BJ (cell line): ENCODE data around the gene HOXA3. TPM values are rescaled to one million over a fixed set of nuclear protein-coding genes. Genes with fewer than 3 reads are reported as not detected.

Source experiments
- CTCF ChIA-PET: fragments of 350-600 bp; formaldehyde crosslinking; extraction: SDS; loops from one replicate; lab custom pipeline; 2021; ENCODE audit warnings: antibody characterized with exemption, inconsistent platforms; lab: Yijun Ruan, JAX
- POLR2A ChIA-PET: fragments of 300-600 bp; sonication (Branson Sonifier 250); formaldehyde crosslinking; extraction: SDS; loops from one replicate; lab custom pipeline; 2021; ENCODE audit warnings: antibody characterized with exemption; lab: Charles Lee
- DNase-seq: peaks from one replicate; pipeline ENCODE4 v3.0.0-alpha.2; 2011; ENCODE audit warnings: low read depth
- H3K27me3 ChIP-seq: 2 replicates; pipeline ENCODE4 v1.6.0; 2011; ENCODE audit warnings: low read length; ENCODE audit not compliant: control insufficient read depth, insufficient read depth
- H3K36me3 ChIP-seq: 2 replicates; pipeline ENCODE4 v1.5.1; 2011; ENCODE audit warnings: low read length; ENCODE audit not compliant: control insufficient read depth, insufficient read depth
- H3K4me3 ChIP-seq: 2 replicates; pipeline ENCODE4 v1.5.1; 2011; ENCODE audit warnings: low read depth, mild to moderate bottlenecking, control low read depth, low read length
- CTCF ChIP-seq: IDR thresholded peaks from 2 replicates; pipeline ENCODE4 v1.5.1; 2011; ENCODE audit warnings: low read depth, mild to moderate bottlenecking, control low read depth, inconsistent platforms, low read length, moderate library complexity; ENCODE audit not compliant: insufficient read depth
- polyA plus RNA-seq: library from polyadenylated mRNA; depleted of rRNA; stranded (reverse); fragments of >200 nt; gene quantifications from 2 replicates; pipeline ENCODE4 v1.2.3, GENCODE V29; 2011

HOXA3 gene
- polyA plus RNA-seq, 1 experiment: 0.15 TPM

- H3K4me3 ChIP-seq: peak overlapping the region; percentile 72
- peaks cover 17% of the 10 kb centered on the region for H3K36me3 ChIP-seq
- H3K27me3 ChIP-seq: no peaks in the 10 kb centered on the region
- no peak for DNase-seq
- ChIA-PET POLR2A (no interaction called here), CTCF (interaction anchor here (1.2 to 4.0 kb wide), 2 partner anchors 13 to 15 kb away, joined by 5 to 74 read pairs; partner anchors contain the start of gene HOXA3)
- TF ChIP-seq CTCF: no peak
These were observed 11.6 kb upstream of the HOXA3 start for GRCh38 chr7:27164045-27164366.

- Histone ChIP-seq H3K27me3 (no peaks in the 10 kb centered on the region), H3K36me3 (peaks cover 16% of the 10 kb centered on the region), H3K4me3 (peak overlapping the region; percentile 72)
- TF ChIP-seq CTCF: no peak
- ChIA-PET POLR2A (no interaction called here), CTCF (interaction anchor here (0.8 to 4.0 kb wide), 9 partner anchors 9 to 794 kb away, joined by 3 to 74 read pairs (median 7); partner anchors contain the start of genes HOXA10 and HOXA3)
- no peak for DNase-seq
These were observed 11.1 kb upstream of the HOXA3 start for GRCh38 chr7:27163288-27164044.

GRCh38 chr7:27162561-27163287 lies 10.3 kb upstream of the HOXA3 start:
- peak overlapping the region; percentile 72 for H3K4me3 ChIP-seq
- H3K36me3 ChIP-seq: peaks cover 14% of the 10 kb centered on the region
- ChIA-PET CTCF (interaction anchor here (0.5 to 4.0 kb wide), 16 partner anchors 9 to 1311 kb away, joined by 3 to 74 read pairs (median 6); partner anchors contain the start of genes HOXA10, HOXA13 and HOXA3), POLR2A (no interaction called here)
- TF ChIP-seq CTCF: no peak
- no peak for DNase-seq
- no peaks in the 10 kb centered on the region for H3K27me3 ChIP-seq

GRCh38 chr7:27161721-27162560 lies 9.6 kb upstream of the HOXA3 start:
- ChIA-PET POLR2A (no interaction called here), CTCF (interaction anchor here (0.5 to 4.0 kb wide), 21 partner anchors 9 to 1310 kb away, joined by 3 to 74 read pairs (median 6); partner anchors contain the start of genes HOXA10, HOXA13, HOXA3 and HOXA5)
- TF ChIP-seq CTCF: no peak
- no peak for DNase-seq
- peak overlapping the region; percentile 72 for H3K4me3 ChIP-seq
- H3K36me3 ChIP-seq: peaks cover 14% of the 10 kb centered on the region
- H3K27me3 ChIP-seq: no peaks in the 10 kb centered on the region
